SK-N-SH (cell line): ENCODE results near the gene DAB2IP.

Experiments used
- CTCF ChIP-seq: fragments of 200-600 bp; sonication (generic); IDR thresholded peaks from 2 replicates; pipeline ENCODE4 v1.6.1; 2017; ENCODE audit warnings: antibody characterized with exemption, mild to moderate bottlenecking, moderate library complexity
- FOXM1 ChIP-seq: IDR thresholded peaks from 2 replicates; pipeline ENCODE4 v1.4.0; 2012; ENCODE audit warnings: low read depth, mild to moderate bottlenecking
- NFIC ChIP-seq: IDR thresholded peaks from 2 replicates; pipeline ENCODE4 v1.4.0; 2012; ENCODE audit warnings: borderline replicate concordance
- NRF1 ChIP-seq: IDR thresholded peaks from 2 replicates; pipeline ENCODE4 v1.6.1; 2012; ENCODE audit warnings: low read depth, mild to moderate bottlenecking, low read length
- TAF1 ChIP-seq: IDR thresholded peaks from 2 replicates; pipeline ENCODE4 v1.6.1; 2012; ENCODE audit warnings: low read depth, mild to moderate bottlenecking, low read length, moderate library complexity, borderline replicate concordance
- TEAD4 ChIP-seq: IDR thresholded peaks from 2 replicates; pipeline ENCODE4 v1.4.0; 2012; ENCODE audit warnings: mild to moderate bottlenecking, borderline replicate concordance; ENCODE audit not compliant: insufficient read depth
- ZBTB33 ChIP-seq: IDR thresholded peaks from 2 replicates; pipeline ENCODE4 v1.4.0; 2012; ENCODE audit warnings: low read depth, borderline replicate concordance

- TF ChIP-seq NFIC (no peak), CTCF (no peak), TEAD4 (no peak), NRF1 (no peak), TAF1 (no peak), ZBTB33 (no peak), FOXM1 (no peak)
Observed at GRCh38 chr9:121739971-121740370, 88.5 kb downstream of the DAB2IP start.
